Psoas muscle (tissue), 8 donors: ENCODE measurements around the gene PTPRD. TPM values are rescaled to one million over a fixed set of nuclear protein-coding genes. Genes with fewer than 3 reads are reported as not detected.

ENCODE experiments used
- ATAC-seq, 4 donors: fragments of 200-7000 bp; cut with Tn5 transposase; one replicate each; pipeline ENCODE4 v1.9.1; 2020; ENCODE audit warnings: moderate library complexity in 3 of 4, mild to moderate bottlenecking in 2 of 4
- DNase-seq, 2 donors: peaks; one replicate each; pipeline ENCODE4 v3.0.0-alpha.2; 2020
- H3K27ac ChIP-seq: fragments of 200-600 bp; one replicate; pipeline ENCODE4 v1.8.0; 2022
- H3K27me3 ChIP-seq, 3 donors: fragments of 200-600 bp in 1 of 3; one replicate each; pipeline versions ENCODE4 v1.6.1 to v1.8.0; 2013 to 2022; ENCODE audit warnings: low read length in 2 of 3, mild to moderate bottlenecking in 2 of 3, moderate library complexity in 1 of 3; ENCODE audit not compliant: insufficient read depth in 3 of 3
- H3K36me3 ChIP-seq, 2 donors: fragments of 200-600 bp in 1 of 2; one replicate each; pipeline versions ENCODE4 v1.6.1 to v1.8.0; 2013 to 2022; ENCODE audit warnings: low read depth in 1 of 2, mild to moderate bottlenecking in 1 of 2, moderate library complexity in 1 of 2; ENCODE audit not compliant: insufficient read depth in 1 of 2
- H3K4me1 ChIP-seq: fragments of 200-600 bp; one replicate; pipeline ENCODE4 v1.8.0; 2022
- H3K4me3 ChIP-seq: fragments of 200-600 bp; one replicate; pipeline ENCODE4 v1.8.0; 2022; ENCODE audit warnings: mild to moderate bottlenecking
- H3K9me3 ChIP-seq: fragments of 200-600 bp; one replicate; pipeline ENCODE4 v1.8.0; 2022
- CTCF ChIP-seq: fragments of 200-600 bp; IDR thresholded peaks from one replicate; pipeline ENCODE4 v1.8.0; 2022; ENCODE audit warnings: antibody characterized with exemption
- WGBS, 3 donors: extraction: QIAGEN DNeasy Blood & Tissue Kit; methylation state at CpG; one replicate each; pipeline versions ENCODE4 v1.1.6 to v1.1.7; 2013; 5-methylcytosine and 5-hydroxymethylcytosine counted together
- intact Hi-C, 2 donors: fragments of 100-400 bp; cut with DNase I; formaldehyde crosslinking; loops; one replicate each; pipeline versions ENCODE4 v1.11.0 to v1.14.2; 2022
- polyA plus RNA-seq, 3 donors: library from polyadenylated mRNA; stranded (reverse); fragments of 200-250 nt; gene quantifications; one replicate each; pipeline ENCODE4 v1.2.3, GENCODE V29; 2013
- total RNA-seq, 4 donors: library from RNA; stranded (reverse); fragmentation: NEBNext Ultra II Directional in 2 of 4; extraction: Animal tissue kit (Norgen Biotek cat#: 25700) in 2 of 4; gene quantifications; one replicate each; pipeline versions ENCODE4 v1.2.1 to v1.2.4, GENCODE V29; 2021 to 2023
- donor health status: healthy with polysubstance abuse.
- donor health status: DM: no; HTN: no; CAD: no; lungs with moderate emphysema.
- donor health status: Bipolar disorder and iron deficiency.
- donor health status: healthy.
- donor health status: DM: yes; HTN: yes; CAD: no.
- donor health status: DM: no; HTN: no; CAD: no.
- donor health status: DM: no; HTN: no; CAD: no.
- donor health status: DM: yes; HTN: yes; CAD: no.

PTPRD gene
- total and polyA plus RNA-seq, 7 donors = 0.44 to 3.1 (median 0.91) TPM

GRCh38 chr9:10237584-10237983 is 375.2 kb downstream of the PTPRD start:
- H3K4me1 ChIP-seq = no peaks in the 10 kb centered on the region
- no peak for TF ChIP-seq CTCF
- no peak for DNase-seq
- no peak overlapping the region for H3K4me3 ChIP-seq
- no peak overlapping the region for H3K27ac ChIP-seq
- no peaks in the 10 kb centered on the region for H3K9me3 ChIP-seq
- no peaks in the 10 kb centered on the region for H3K27me3 ChIP-seq
- H3K36me3 ChIP-seq = no peaks in the 10 kb centered on the region
- ATAC-seq = no peak
- intact Hi-C loops = no loop called here

GRCh38 chr9:10236161-10236560 is 376.6 kb downstream of the PTPRD start:
- H3K4me1 ChIP-seq = no peaks in the 10 kb centered on the region
- H3K27me3 ChIP-seq = no peaks in the 10 kb centered on the region
- WGBS, 3 donors = 63 to 79% (median 68%) methylated on average over 2 of the region's 2 CpGs
- H3K36me3 ChIP-seq = no peaks in the 10 kb centered on the region
- H3K4me3 ChIP-seq = no peak overlapping the region
- TF ChIP-seq CTCF = no peak
- intact Hi-C loops = no loop called here
- H3K9me3 ChIP-seq = no peaks in the 10 kb centered on the region
- DNase-seq = no peak
- no peak overlapping the region for H3K27ac ChIP-seq
- ATAC-seq = no peak

- no peak for DNase-seq
- no peak overlapping the region for H3K27ac ChIP-seq
- no peaks in the 10 kb centered on the region for H3K9me3 ChIP-seq
- no peak for TF ChIP-seq CTCF
- H3K36me3 ChIP-seq = no peaks in the 10 kb centered on the region
- H3K4me3 ChIP-seq = no peak overlapping the region
- ATAC-seq = no peak
- 70 to 80% (median 76%) methylated on average over 5 of the region's 5 CpGs for WGBS, 3 donors
- intact Hi-C loops = no loop called here
- no peaks in the 10 kb centered on the region for H3K4me1 ChIP-seq
- H3K27me3 ChIP-seq = no peaks in the 10 kb centered on the region
Measured at GRCh38 chr9:10235376-10235775, 377.4 kb downstream of the PTPRD start.

- Histone ChIP-seq H3K4me3 (no peak overlapping the region), H3K4me1 (no peaks in the 10 kb centered on the region), H3K36me3 (no peaks in the 10 kb centered on the region), H3K27ac (no peak overlapping the region), H3K9me3 (no peaks in the 10 kb centered on the region), H3K27me3 (no peaks in the 10 kb centered on the region)
- DNase-seq (no peak), ATAC-seq (no peak)
- intact Hi-C loops = no loop called here
- TF ChIP-seq CTCF = no peak
- WGBS, 3 donors = 18 to 30% (median 27%) methylated on average over 3 of the region's 3 CpGs
Measured at GRCh38 chr9:10232352-10232930, 380.4 kb downstream of the PTPRD start.

GRCh38 chr9:10230512-10230911 is 382.3 kb downstream of the PTPRD start:
- DNase-seq = no peak
- no peaks in the 10 kb centered on the region for H3K9me3 ChIP-seq
- H3K4me3 ChIP-seq = no peak overlapping the region
- ATAC-seq = no peak
- intact Hi-C loops = no loop called here
- H3K27me3 ChIP-seq = no peaks in the 10 kb centered on the region
- no peak for TF ChIP-seq CTCF
- WGBS, 3 donors = 88 to 92% (median 89%) methylated on average over 2 of the region's 2 CpGs
- H3K4me1 ChIP-seq = no peaks in the 10 kb centered on the region
- no peak overlapping the region for H3K27ac ChIP-seq
- H3K36me3 ChIP-seq = no peaks in the 10 kb centered on the region
